Endodermal cell (in vitro differentiated cells): Measurements from ENCODE around the gene CHD1L. TPM values are rescaled to one million over a fixed set of nuclear protein-coding genes. Genes with fewer than 3 reads are reported as not detected.

ENCODE experiments used
- DNase-seq: peaks from one replicate; pipeline ENCODE4 v3.0.0-alpha.2; 2017
- H3K27ac ChIP-seq: 2 replicates; pipeline ENCODE4 v1.5.1; 2013; ENCODE audit warnings: mild to moderate bottlenecking, low read depth, low read length, moderate library complexity
- H3K27me3 ChIP-seq: 2 replicates; pipeline ENCODE4 v1.6.1; 2013; ENCODE audit warnings: mild to moderate bottlenecking, low read length, moderate library complexity; ENCODE audit not compliant: insufficient read depth, control insufficient read depth, poor library complexity, severe bottlenecking
- H3K36me3 ChIP-seq: 2 replicates; pipeline ENCODE4 v1.7.0; 2013; ENCODE audit warnings: mild to moderate bottlenecking, low read length, moderate library complexity; ENCODE audit not compliant: control insufficient read depth, insufficient read depth
- H3K4me1 ChIP-seq: one replicate; pipeline ENCODE4 v1.7.0; 2013; ENCODE audit warnings: low read length; ENCODE audit not compliant: control insufficient read depth, insufficient read depth
- H3K4me3 ChIP-seq: 2 replicates; pipeline ENCODE4 v1.5.1; 2013; ENCODE audit warnings: mild to moderate bottlenecking, low read length, moderate library complexity
- H3K9ac ChIP-seq: 2 replicates; pipeline ENCODE4 v1.6.1; 2013; ENCODE audit warnings: mild to moderate bottlenecking, low read length, moderate library complexity; ENCODE audit not compliant: poor library complexity, severe bottlenecking; ENCODE audit errors: extremely low read depth
- H3K9me3 ChIP-seq: 2 replicates; pipeline ENCODE4 v1.6.1; 2013; ENCODE audit warnings: mild to moderate bottlenecking, low read length, moderate library complexity; ENCODE audit not compliant: control insufficient read depth
- H3K27ac Mint-ChIP-seq: 2 replicates; pipeline ENCODE4 v1.8.0; 2020; ENCODE audit warnings: mixed read lengths
- H3K27me3 Mint-ChIP-seq: 2 replicates; pipeline ENCODE4 v1.8.0; 2021; ENCODE audit warnings: mild to moderate bottlenecking, mixed read lengths; ENCODE audit not compliant: insufficient read depth
- H3K36me3 Mint-ChIP-seq: 2 replicates; pipeline ENCODE4 v1.8.0; 2020; ENCODE audit warnings: low read depth, mixed read lengths
- H3K4me1 Mint-ChIP-seq: 2 replicates; pipeline ENCODE4 v1.8.0; 2020; ENCODE audit warnings: mixed read lengths
- H3K4me3 Mint-ChIP-seq: 2 replicates; pipeline ENCODE4 v1.8.0; 2020; ENCODE audit warnings: mild to moderate bottlenecking, moderate library complexity, mixed read lengths
- H3K9me3 Mint-ChIP-seq: 2 replicates; pipeline ENCODE4 v1.8.0; 2020; ENCODE audit warnings: mild to moderate bottlenecking, mixed read lengths
- CTCF ChIP-seq: fragments of 200-600 bp; sonication (generic); conservative IDR thresholded peaks from 2 replicates; pipeline ENCODE4 v1.5.0; 2021; ENCODE audit warnings: antibody characterized with exemption, mild to moderate bottlenecking
- WGBS, 2 experiments: methylation state at CpG; one replicate each; pipeline versions ENCODE4 v1.1.5 to v1.1.7; 2013; ENCODE audit warnings: missing lambda C conversion rate in 2 of 2, mixed read lengths in 1 of 2; ENCODE audit not compliant: insufficient coverage in 1 of 2, insufficient read length in 1 of 2; 5-methylcytosine and 5-hydroxymethylcytosine counted together
- total RNA-seq, 2 donors: library from RNA; stranded (reverse); fragmentation: NEBNext Ultra II Directional in 1 of 2; extraction: Animal tissue kit (Norgen Biotek cat#: 25700) in 1 of 2; gene quantifications; 2 replicates in 1 of 2; 3 replicates in 1 of 2; pipeline ENCODE4 v1.2.1, GENCODE V29; 2021

CHD1L gene
- total RNA-seq, 2 donors from 2014 or later = 112 to 117 TPM

GRCh38 chr1:147210987-147211386, 31.5 kb upstream of the CHD1L start:
- H3K4me1 ChIP-seq = peaks cover 36% of the 10 kb centered on the region
- no peak for TF ChIP-seq CTCF
- DNase-seq = no peak
- H3K27me3 ChIP-seq = no peaks in the 10 kb centered on the region
- no peak overlapping the region for H3K27ac Mint-ChIP-seq
- H3K4me3 ChIP-seq = no peak overlapping the region
- no peak overlapping the region for H3K9ac ChIP-seq
- H3K36me3 ChIP-seq = no peaks in the 10 kb centered on the region
- 86% methylated on average over 1 of the region's 2 CpGs; no CpG with 5 or more reads in 1 of the 2 experiments for WGBS, 2 experiments
- peaks cover 34% of the 10 kb centered on the region for H3K4me1 Mint-ChIP-seq
- peaks cover 19% of the 10 kb centered on the region for H3K36me3 Mint-ChIP-seq
- no peaks in the 10 kb centered on the region for H3K27me3 Mint-ChIP-seq
- H3K9me3 ChIP-seq = no peaks in the 10 kb centered on the region
- H3K27ac ChIP-seq = no peak overlapping the region
- no peaks in the 10 kb centered on the region for H3K9me3 Mint-ChIP-seq
- no peak overlapping the region for H3K4me3 Mint-ChIP-seq

- Mint-ChIP-seq H3K27me3 (no peaks in the 10 kb centered on the region), H3K4me3 (no peak overlapping the region), H3K36me3 (peaks cover 19% of the 10 kb centered on the region), H3K9me3 (no peaks in the 10 kb centered on the region), H3K27ac (peak overlapping the region; percentile 5), H3K4me1 (peaks cover 37% of the 10 kb centered on the region)
- no peak for TF ChIP-seq CTCF
- no peak overlapping the region for H3K27ac ChIP-seq
- no peaks in the 10 kb centered on the region for H3K9me3 ChIP-seq
- H3K9ac ChIP-seq = no peak overlapping the region
- peaks cover 36% of the 10 kb centered on the region for H3K4me1 ChIP-seq
- WGBS, 2 experiments = 90 to 93% methylated on average over 2 of the region's 2 CpGs
- DNase-seq = no peak
- peak overlapping the region; percentile 17 for H3K4me3 ChIP-seq
- H3K36me3 ChIP-seq = no peaks in the 10 kb centered on the region
- H3K27me3 ChIP-seq = no peaks in the 10 kb centered on the region
Observed at GRCh38 chr1:147211577-147211976, 30.9 kb upstream of the CHD1L start.

GRCh38 chr1:147213271-147213670, 29.2 kb upstream of the CHD1L start:
- Mint-ChIP-seq H3K9me3 (no peaks in the 10 kb centered on the region), H3K4me1 (peaks cover 37% of the 10 kb centered on the region), H3K27me3 (no peaks in the 10 kb centered on the region), H3K4me3 (no peak overlapping the region), H3K36me3 (peaks cover 8% of the 10 kb centered on the region), H3K27ac (peak overlapping the region; percentile 67)
- H3K9me3 ChIP-seq = no peaks in the 10 kb centered on the region
- no peak for DNase-seq
- no peaks in the 10 kb centered on the region for H3K36me3 ChIP-seq
- H3K27me3 ChIP-seq = no peaks in the 10 kb centered on the region
- H3K4me1 ChIP-seq = peaks cover 36% of the 10 kb centered on the region
- no peak for TF ChIP-seq CTCF
- H3K27ac ChIP-seq = no peak overlapping the region
- no peak overlapping the region for H3K9ac ChIP-seq
- no peak overlapping the region for H3K4me3 ChIP-seq
